Mucosa of descending colon (tissue), 3 donors: Measurements from ENCODE around the gene HTT. TPM values are rescaled to one million over a fixed set of nuclear protein-coding genes. Genes with fewer than 3 reads are reported as not detected.

Source experiments
- ATAC-seq: fragments of 200-7000 bp; cut with Tn5 transposase; one replicate; pipeline ENCODE4 v1.9.1; 2020; ENCODE audit warnings: mild to moderate bottlenecking, moderate library complexity
- DNase-seq, 3 donors: peaks; one replicate each; pipeline ENCODE4 v3.0.0-alpha.2; 2020
- H3K36me3 ChIP-seq: fragments of 200-600 bp; one replicate; pipeline ENCODE4 v1.8.0; 2021; ENCODE audit warnings: low read depth, mild to moderate bottlenecking
- H3K4me1 ChIP-seq: fragments of 200-600 bp; one replicate; pipeline ENCODE4 v1.8.0; 2021; ENCODE audit warnings: low read depth, mild to moderate bottlenecking
- H3K4me3 ChIP-seq: fragments of 200-600 bp; one replicate; pipeline ENCODE4 v1.8.0; 2021; ENCODE audit warnings: mild to moderate bottlenecking
- H3K9me3 ChIP-seq: fragments of 200-600 bp; one replicate; pipeline ENCODE4 v1.8.0; 2021; ENCODE audit warnings: mild to moderate bottlenecking
- CTCF ChIP-seq: fragments of 200-600 bp; IDR thresholded peaks from one replicate; pipeline ENCODE4 v1.8.0; 2022; ENCODE audit warnings: antibody characterized with exemption, mild to moderate bottlenecking
- intact Hi-C, 2 donors: fragments of 100-400 bp; cut with DNase I in 1 of 2; cut with micrococcal nuclease in 1 of 2; formaldehyde crosslinking; loops; one replicate each; pipeline versions ENCODE4 v1.11.0 to v1.11.1; 2022; cut with DNase I, micrococcal nuclease
- total RNA-seq, 3 donors: library from RNA; stranded (reverse); fragmentation: NEBNext Ultra II Directional in 2 of 3; extraction: Animal tissue kit (Norgen Biotek cat#: 25700) in 2 of 3; gene quantifications; one replicate each; pipeline versions ENCODE4 v1.2.1 to v1.2.4, GENCODE V29; 2021 to 2023
- donor health status: DM: no; HTN: no; CAD: no; lungs with moderate emphysema.
- donor health status: DM: no; HTN: no; CAD: no.
- donor health status: DM: no; HTN: yes; CAD: no.

Gene HTT
- total RNA-seq, 3 donors from 2014 or later, result 51.3 to 71.8 (median 67.5) TPM

GRCh38 chr4:3243136-3243780 is 168.8 kb downstream of the HTT start:
- DNase-seq (peak in 1 of 3 donors; percentile 23), ATAC-seq (no peak)

GRCh38 chr4:3244002-3244401 is 169.5 kb downstream of the HTT start:
- no peaks in the 10 kb centered on the region for H3K4me1 ChIP-seq
- no peak for TF ChIP-seq CTCF

More at GRCh38 chr4:3243136-3243780, 168.8 kb downstream of the HTT start:
- H3K9me3 ChIP-seq, result no peaks in the 10 kb centered on the region
- H3K4me1 ChIP-seq, result no peaks in the 10 kb centered on the region
- intact Hi-C loops, result no loop called here
- TF ChIP-seq CTCF, result no peak
- H3K36me3 ChIP-seq, result no peaks in the 10 kb centered on the region
- no peak overlapping the region for H3K4me3 ChIP-seq

GRCh38 chr4:3244747-3245146 is 170.3 kb downstream of the HTT start:
- Histone ChIP-seq H3K4me1 (no peaks in the 10 kb centered on the region), H3K36me3 (no peaks in the 10 kb centered on the region), H3K9me3 (no peaks in the 10 kb centered on the region), H3K4me3 (no peak overlapping the region)
- TF ChIP-seq CTCF, result no peak
- ATAC-seq (no peak), DNase-seq (no peak)
- intact Hi-C loops, result no loop called here

More at GRCh38 chr4:3244002-3244401, 169.5 kb downstream of the HTT start:
- intact Hi-C loops, result no loop called here
- no peaks in the 10 kb centered on the region for H3K9me3 ChIP-seq
- H3K4me3 ChIP-seq, result no peak overlapping the region
- H3K36me3 ChIP-seq, result no peaks in the 10 kb centered on the region
- DNase-seq, result no peak
- no peak for ATAC-seq

- Histone ChIP-seq H3K4me3 (no peak overlapping the region), H3K36me3 (no peaks in the 10 kb centered on the region), H3K9me3 (no peaks in the 10 kb centered on the region), H3K4me1 (no peaks in the 10 kb centered on the region)
- DNase-seq (no peak), ATAC-seq (no peak)
- TF ChIP-seq CTCF, result no peak
- intact Hi-C loops, result no loop called here
Measured at GRCh38 chr4:3245676-3246075, 171.2 kb downstream of the HTT start.

GRCh38 chr4:3246458-3247398 is 172.2 kb downstream of the HTT start:
- ATAC-seq, result peak; percentile 13
- no peak for DNase-seq
- intact Hi-C loops, result no loop called here
- Histone ChIP-seq H3K4me1 (no peaks in the 10 kb centered on the region), H3K36me3 (no peaks in the 10 kb centered on the region), H3K9me3 (no peaks in the 10 kb centered on the region), H3K4me3 (no peak overlapping the region)
- no peak for TF ChIP-seq CTCF
